ENCODE data around the gene INTS6. TPM values are rescaled to one million over a fixed set of nuclear protein-coding genes. Genes with fewer than 3 reads are reported as not detected.
A peak's percentile ranks its signal among the peaks of the same experiment; 100 is the strongest.

INTS6 gene
- total and polyA plus RNA-seq, 4 donors = 9.5 to 57.7 (median 21.1) TPM

GRCh38 chr13:51435002-51435578, 17.7 kb downstream of the INTS6 start:
- Histone ChIP-seq H3K9ac (ENCODE audit: insufficient read depth in 1 of 2, low read length in 2 of 2) (no peak overlapping the region), H3K27me3 (ENCODE audit: control insufficient read depth in 3 of 3, insufficient read depth in 3 of 3, low read length in 2 of 3) (no peaks in the 10 kb centered on the region), H3K27ac (ENCODE audit: low read depth in 1 of 2, low read length in 1 of 2) (no peak overlapping the region), H3K9me3 (ENCODE audit: control insufficient read depth in 4 of 4, insufficient read depth in 3 of 4, low read length in 3 of 4) (no peaks in the 10 kb centered on the region), H3K4me3 (no peak overlapping the region), H3K36me3 (ENCODE audit: control insufficient read depth in 4 of 4, insufficient read depth in 4 of 4, low read length in 4 of 4) (peaks cover 0 to under 1% (median under 1%) of the 10 kb centered on the region in 4 donors), H3K4me1 (ENCODE audit: control insufficient read depth in 5 of 5, insufficient read depth in 5 of 5, low read length in 5 of 5) (no peaks in the 10 kb centered on the region)
- DNase-seq (peak in 2 of 3 donors; percentile 50 to 55), ATAC-seq (ENCODE audit: insufficient read depth, low FRiP score) (no peak)
- WGBS, 2 donors = 0 to 5% methylated on average over 1 of the region's 1 CpG
- no peak for TF ChIP-seq CTCF (IDR thresholded peaks at IDR 0.05; ENCODE audit: control extremely low read depth, extremely low read depth)

GRCh38 chr13:51432576-51432975, 20.3 kb downstream of the INTS6 start:
- WGBS, 2 donors = 73 to 76% methylated on average over 2 of the region's 2 CpGs
- Histone ChIP-seq H3K9me3 (ENCODE audit: control insufficient read depth in 4 of 4, insufficient read depth in 3 of 4, low read length in 3 of 4) (no peaks in the 10 kb centered on the region), H3K4me3 (no peak overlapping the region), H3K27ac (ENCODE audit: low read depth in 1 of 2, low read length in 1 of 2) (no peak overlapping the region), H3K9ac (ENCODE audit: insufficient read depth in 1 of 2, low read length in 2 of 2) (no peak overlapping the region), H3K4me1 (ENCODE audit: control insufficient read depth in 5 of 5, insufficient read depth in 5 of 5, low read length in 5 of 5) (no peaks in the 10 kb centered on the region), H3K27me3 (ENCODE audit: control insufficient read depth in 3 of 3, insufficient read depth in 3 of 3, low read length in 2 of 3) (no peaks in the 10 kb centered on the region), H3K36me3 (ENCODE audit: control insufficient read depth in 4 of 4, insufficient read depth in 4 of 4, low read length in 4 of 4) (peaks cover 1 to 4% (median 3%) of the 10 kb centered on the region in 4 donors)
- ATAC-seq (ENCODE audit: insufficient read depth, low FRiP score) (no peak), DNase-seq (peak in 1 of 3 donors; percentile 3)
- no peak for TF ChIP-seq CTCF (IDR thresholded peaks at IDR 0.05; ENCODE audit: control extremely low read depth, extremely low read depth)

- DNase-seq (no peak), ATAC-seq (ENCODE audit: insufficient read depth, low FRiP score) (no peak)
- H3K4me3 ChIP-seq = no peak overlapping the region
- TF ChIP-seq CTCF (IDR thresholded peaks at IDR 0.05; ENCODE audit: control extremely low read depth, extremely low read depth) = no peak
- H3K9ac ChIP-seq (ENCODE audit: insufficient read depth in 1 of 2, low read length in 2 of 2) = no peak overlapping the region
- no peak overlapping the region for H3K27ac ChIP-seq (ENCODE audit: low read depth in 1 of 2, low read length in 1 of 2)
- peaks cover 0 to 14% (median 0%) of the 10 kb centered on the region in 5 donors for H3K4me1 ChIP-seq (ENCODE audit: control insufficient read depth in 5 of 5, insufficient read depth in 5 of 5, low read length in 5 of 5)
- no peaks in the 10 kb centered on the region for H3K9me3 ChIP-seq (ENCODE audit: control insufficient read depth in 4 of 4, insufficient read depth in 3 of 4, low read length in 3 of 4)
- H3K36me3 ChIP-seq (ENCODE audit: control insufficient read depth in 4 of 4, insufficient read depth in 4 of 4, low read length in 4 of 4) = peaks cover 1 to 4% (median 3%) of the 10 kb centered on the region in 4 donors
- H3K27me3 ChIP-seq (ENCODE audit: control insufficient read depth in 3 of 3, insufficient read depth in 3 of 3, low read length in 2 of 3) = no peaks in the 10 kb centered on the region
These were observed 25.9 kb downstream of the INTS6 start for GRCh38 chr13:51426982-51427381.

All from lung (tissue), 12 donors.